GM23338 (cell line): Measurements from ENCODE around the gene AXIN1.

Experiments
- CREB1 ChIP-seq: fragments of 250-450 bp; sonication (Bioruptor Pico); IDR thresholded peaks from 2 replicates; pipeline ENCODE4 v1.5.0; 2020; ENCODE audit warnings: low read depth, mild to moderate bottlenecking, moderate library complexity
- CTCF ChIP-seq, 2 experiments: fragments of 200-600 bp in 1 of 2; sonication (generic) in 1 of 2; conservative IDR thresholded peaks; 2 replicates each; pipeline versions ENCODE4 v1.5.1 to v1.6.1; 2016 to 2017; ENCODE audit warnings: antibody characterized with exemption in 2 of 2, low read depth in 2 of 2, mild to moderate bottlenecking in 2 of 2, moderate library complexity in 1 of 2
- ETS1 ChIP-seq: IDR thresholded peaks from 2 replicates; pipeline ENCODE4 v1.6.1; 2016; ENCODE audit warnings: antibody characterized with exemption
- EZH2 ChIP-seq: fragments of 200-600 bp; sonication (generic); IDR thresholded peaks from one replicate; pipeline ENCODE4 v1.8.0; 2017; ENCODE audit warnings: antibody characterized with exemption, mild to moderate bottlenecking, low read depth; ENCODE audit not compliant: unreplicated experiment
- EZH2phosphoT487 ChIP-seq: fragments of 200-600 bp; sonication (generic); IDR thresholded peaks from one replicate; pipeline ENCODE4 v1.8.1; 2018; ENCODE audit warnings: antibody characterized with exemption; ENCODE audit not compliant: unreplicated experiment
- JUNB ChIP-seq: IDR thresholded peaks from one replicate; pipeline ENCODE4 v1.6.1; 2016; ENCODE audit warnings: antibody characterized with exemption; ENCODE audit not compliant: unreplicated experiment
- POLR2AphosphoS5 ChIP-seq: IDR thresholded peaks from 2 replicates; pipeline ENCODE4 v1.6.1; 2016; ENCODE audit warnings: antibody characterized with exemption, low read depth
- REST ChIP-seq: IDR thresholded peaks from one replicate; pipeline ENCODE4 v1.6.1; 2018; ENCODE audit warnings: antibody characterized with exemption; ENCODE audit not compliant: unreplicated experiment
- ZNF114 ChIP-seq: fragments of 250-450 bp; sonication (Bioruptor Pico); IDR thresholded peaks from 2 replicates; pipeline ENCODE4 v1.5.0; 2020; ENCODE audit warnings: mild to moderate bottlenecking, moderate library complexity
- ZNF462 ChIP-seq: fragments of 250-450 bp; sonication (Bioruptor Pico); IDR thresholded peaks from 2 replicates; pipeline ENCODE4 v1.5.0; 2020; ENCODE audit warnings: mild to moderate bottlenecking, moderate library complexity

- TF ChIP-seq CTCF (conservative IDR thresholded peaks at IDR 0.05; ENCODE audit: low read depth in 2 of 2) (no peak), EZH2 (no peak), REST (no peak), POLR2AphosphoS5 (no peak), CREB1 (CRISPR knock-in tag) (no peak), ETS1 (no peak), ZNF114 (CRISPR knock-in tag) (no peak), EZH2phosphoT487 (no peak), JUNB (no peak), ZNF462 (CRISPR knock-in tag) (no peak)
Measured at GRCh38 chr16:290015-290680, 62.4 kb downstream of the AXIN1 start.
